MM.1S (cell line): ENCODE results near the gene PIK3C3.

Source experiments
- EZH2phosphoT487 ChIP-seq: fragments of 300-600 bp; sonication (generic); IDR thresholded peaks from 2 replicates; pipeline ENCODE4 v1.6.1; 2018; ENCODE audit warnings: antibody characterized with exemption, low read length
- TF ChIP-seq, protein P1 (sequence below): fragments of 300-600 bp; sonication (generic); IDR thresholded peaks from 2 replicates; pipeline ENCODE4 v1.5.1; 2016; ENCODE audit warnings: antibody characterized with exemption, low read length, mixed read lengths

DNA sequence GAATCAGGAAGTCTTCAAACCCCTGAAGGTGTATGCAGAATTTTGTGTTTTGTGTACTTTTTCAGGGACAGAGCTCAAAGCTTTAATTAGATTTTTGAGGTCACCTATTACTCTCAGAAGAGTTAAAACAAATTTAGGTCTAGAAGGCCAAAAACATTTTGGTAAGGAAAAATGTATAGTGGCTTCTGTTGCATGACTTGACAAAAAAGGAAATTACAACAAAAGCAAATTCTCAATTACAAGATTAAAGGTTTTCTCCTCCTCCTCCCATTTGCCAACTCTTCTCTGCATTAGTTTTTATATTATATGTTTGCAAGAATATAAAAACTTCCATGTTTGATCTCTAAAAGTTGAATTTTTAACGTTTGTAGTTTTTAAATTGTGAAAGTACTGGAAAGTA is 4.0 kb downstream of the PIK3C3 start:
- TF ChIP-seq, protein P1, sequence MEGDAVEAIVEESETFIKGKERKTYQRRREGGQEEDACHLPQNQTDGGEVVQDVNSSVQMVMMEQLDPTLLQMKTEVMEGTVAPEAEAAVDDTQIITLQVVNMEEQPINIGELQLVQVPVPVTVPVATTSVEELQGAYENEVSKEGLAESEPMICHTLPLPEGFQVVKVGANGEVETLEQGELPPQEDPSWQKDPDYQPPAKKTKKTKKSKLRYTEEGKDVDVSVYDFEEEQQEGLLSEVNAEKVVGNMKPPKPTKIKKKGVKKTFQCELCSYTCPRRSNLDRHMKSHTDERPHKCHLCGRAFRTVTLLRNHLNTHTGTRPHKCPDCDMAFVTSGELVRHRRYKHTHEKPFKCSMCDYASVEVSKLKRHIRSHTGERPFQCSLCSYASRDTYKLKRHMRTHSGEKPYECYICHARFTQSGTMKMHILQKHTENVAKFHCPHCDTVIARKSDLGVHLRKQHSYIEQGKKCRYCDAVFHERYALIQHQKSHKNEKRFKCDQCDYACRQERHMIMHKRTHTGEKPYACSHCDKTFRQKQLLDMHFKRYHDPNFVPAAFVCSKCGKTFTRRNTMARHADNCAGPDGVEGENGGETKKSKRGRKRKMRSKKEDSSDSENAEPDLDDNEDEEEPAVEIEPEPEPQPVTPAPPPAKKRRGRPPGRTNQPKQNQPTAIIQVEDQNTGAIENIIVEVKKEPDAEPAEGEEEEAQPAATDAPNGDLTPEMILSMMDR = no peak
- no peak for TF ChIP-seq EZH2phosphoT487
